GM11168 (cell line): ENCODE data around the gene FSTL3.

Experiments used
- in situ Hi-C: fragments of 300-500 bp; cut with MboI; formaldehyde crosslinking; loops from one replicate; pipeline ENCODE4 v1.12.0; 2022; ENCODE audit warnings: low sequenced_read_pairs; ENCODE audit not compliant: unreplicated experiment

The FSTL3 gene

GRCh38 chr19:708154-709143 is 32.3 kb downstream of the FSTL3 start, which contains the start of gene PALM:
Gene PALM, plus strand, starts transcription at chr19:708935. Its CDS starts 212 bp downstream, at chr19:709147.
- in situ Hi-C loops: no loop called here

DNA sequence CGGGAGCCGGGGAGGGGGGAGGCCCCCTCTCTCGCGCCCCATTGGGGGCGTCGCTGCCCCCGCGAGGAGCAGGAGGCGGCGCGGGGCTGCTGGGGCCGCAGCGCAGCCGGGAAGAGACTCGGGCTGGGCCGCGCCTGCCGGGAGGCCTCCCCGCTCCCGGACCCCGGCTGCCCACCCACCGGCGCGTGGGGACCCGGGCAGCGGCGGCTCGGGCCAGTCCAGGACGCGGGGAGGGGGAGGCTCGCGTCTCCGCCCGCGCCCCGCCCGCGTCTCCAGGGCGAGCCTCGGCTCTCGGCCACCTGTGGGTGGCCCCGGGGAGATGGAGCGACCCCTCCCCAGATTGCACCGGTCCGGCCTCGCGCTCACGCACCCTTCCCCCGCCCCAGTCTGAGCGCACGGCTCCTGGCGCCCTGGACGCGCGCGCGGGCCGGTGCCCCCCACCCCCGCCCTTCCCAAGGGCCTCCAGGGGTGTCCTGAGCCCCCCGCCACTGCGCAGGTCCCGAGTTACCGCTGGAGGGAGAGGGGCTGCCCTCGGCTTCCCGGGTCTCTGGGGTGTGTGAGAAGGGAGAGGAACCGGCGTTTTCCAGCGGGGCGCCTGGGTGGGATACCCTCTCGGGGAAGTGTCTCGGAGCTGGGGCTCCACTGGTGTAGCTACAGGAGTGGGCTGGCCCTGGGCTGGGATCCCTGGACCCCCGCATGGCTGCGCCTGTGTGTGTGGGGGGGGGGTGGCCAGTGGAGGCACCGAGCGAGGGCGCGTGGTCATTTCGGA is 33.2 kb downstream of the FSTL3 start:
- in situ Hi-C loops: no loop called here

- in situ Hi-C loops: no loop called here
Measured at GRCh38 chr19:709965-710571, 33.9 kb downstream of the FSTL3 start.

GRCh38 chr19:710767-711166 is 34.6 kb downstream of the FSTL3 start:
- in situ Hi-C loops: no loop called here

DNA sequence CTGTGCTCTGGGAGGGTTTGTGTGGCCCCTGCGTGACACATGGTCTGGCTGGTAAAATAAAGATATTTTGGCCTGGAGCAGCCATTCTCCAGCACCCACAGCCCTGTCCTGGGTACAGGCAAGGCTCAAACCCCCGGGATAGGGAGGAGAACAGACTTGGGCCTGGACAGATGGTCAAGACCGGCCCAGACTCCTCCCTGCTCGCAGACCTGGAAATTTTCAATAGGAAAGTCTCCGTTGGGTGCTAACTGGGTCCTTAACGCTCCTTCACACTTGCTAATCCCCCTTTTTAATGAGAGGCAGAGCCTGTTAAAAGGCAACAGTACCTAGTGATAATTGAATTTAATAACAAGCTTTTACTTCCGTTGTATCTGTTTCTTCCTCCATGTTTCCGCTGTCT is 35.1 kb downstream of the FSTL3 start:
- in situ Hi-C loops: no loop called here

- in situ Hi-C loops: no loop called here
Measured at GRCh38 chr19:715347-715746, 39.2 kb downstream of the FSTL3 start.

DNA sequence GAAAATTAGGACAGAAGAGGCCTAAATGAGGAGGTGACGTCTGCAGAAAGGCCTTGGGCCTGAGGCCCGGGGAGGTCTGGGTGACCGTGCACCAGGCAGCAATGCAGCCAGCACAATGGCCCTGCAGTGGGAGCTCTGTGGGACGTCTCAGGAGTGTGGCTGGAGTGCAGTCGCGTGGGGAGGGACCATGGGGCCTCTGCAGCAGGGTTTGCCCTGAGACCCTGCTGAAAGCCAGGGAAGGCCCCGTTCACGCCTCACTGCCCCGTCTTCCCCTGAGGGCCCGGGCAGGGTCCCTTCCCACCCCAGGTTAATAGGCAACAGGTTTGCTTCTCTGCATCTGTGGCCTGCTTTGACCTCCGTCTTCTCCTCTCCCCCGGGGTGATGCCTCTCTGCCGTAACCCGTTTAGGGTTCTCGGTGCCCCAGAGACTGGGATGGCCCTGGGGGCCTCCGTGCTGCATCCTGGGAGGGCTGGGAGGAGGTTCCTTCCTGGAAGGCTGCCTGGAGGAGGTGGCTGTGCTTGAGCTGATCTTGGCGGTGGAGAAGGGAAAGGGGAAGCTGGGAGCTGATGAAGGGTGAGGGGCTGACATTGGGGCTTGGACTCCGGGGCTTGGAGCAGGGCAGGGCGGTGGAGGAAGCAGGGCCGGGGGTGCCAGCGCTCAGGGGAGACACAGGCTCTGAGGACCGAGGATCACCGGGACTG is 42.2 kb downstream of the FSTL3 start:
- in situ Hi-C loops: no loop called here

- in situ Hi-C loops: no loop called here
Measured at GRCh38 chr19:718991-719512, 42.9 kb downstream of the FSTL3 start.

- in situ Hi-C loops: no loop called here
Measured at GRCh38 chr19:719636-720344, 43.6 kb downstream of the FSTL3 start.

DNA sequence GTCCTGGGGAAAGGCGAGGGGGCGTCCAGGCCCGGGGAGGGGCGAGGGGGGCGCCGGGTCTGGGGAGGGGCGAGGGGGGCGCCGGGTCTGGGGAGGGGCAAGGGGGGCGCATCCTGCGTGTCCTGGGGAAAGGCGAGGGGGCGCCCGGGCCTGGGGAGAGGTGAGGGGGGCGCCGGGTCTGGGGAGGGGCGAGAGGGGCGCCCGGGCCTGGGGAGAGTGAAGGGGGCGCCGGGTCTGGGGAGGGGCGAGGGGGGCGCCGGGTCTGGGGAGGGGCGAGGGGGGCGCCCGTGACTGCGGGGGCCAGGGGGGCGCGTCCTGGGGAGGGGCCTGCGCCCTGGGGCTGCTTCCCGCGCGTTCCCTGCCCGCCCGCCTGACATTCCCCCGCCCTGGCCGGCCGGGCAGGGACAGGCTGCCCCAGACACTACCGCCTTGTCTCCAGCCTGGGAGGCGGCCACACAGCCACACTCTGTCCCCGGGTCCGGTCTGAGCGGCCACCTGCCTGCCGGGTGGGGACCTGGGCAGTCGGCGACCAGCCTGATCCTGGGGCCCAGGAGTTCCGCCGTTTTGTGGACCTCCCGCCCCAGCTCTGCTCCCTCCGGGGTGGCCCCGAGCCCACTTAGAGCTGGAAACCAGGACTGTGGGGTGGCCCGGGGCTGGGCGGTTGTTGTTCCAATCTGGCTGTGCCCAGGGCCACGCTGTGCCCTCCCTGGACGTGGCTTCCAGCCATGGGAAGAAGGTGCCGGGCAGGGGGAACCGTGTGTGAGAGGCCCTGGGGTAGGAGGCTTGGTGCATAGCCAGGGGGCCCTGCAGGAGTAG is 44.4 kb downstream of the FSTL3 start:
- in situ Hi-C loops: no loop called here

GRCh38 chr19:722553-723101 is 46.4 kb downstream of the FSTL3 start:
- in situ Hi-C loops: no loop called here

DNA sequence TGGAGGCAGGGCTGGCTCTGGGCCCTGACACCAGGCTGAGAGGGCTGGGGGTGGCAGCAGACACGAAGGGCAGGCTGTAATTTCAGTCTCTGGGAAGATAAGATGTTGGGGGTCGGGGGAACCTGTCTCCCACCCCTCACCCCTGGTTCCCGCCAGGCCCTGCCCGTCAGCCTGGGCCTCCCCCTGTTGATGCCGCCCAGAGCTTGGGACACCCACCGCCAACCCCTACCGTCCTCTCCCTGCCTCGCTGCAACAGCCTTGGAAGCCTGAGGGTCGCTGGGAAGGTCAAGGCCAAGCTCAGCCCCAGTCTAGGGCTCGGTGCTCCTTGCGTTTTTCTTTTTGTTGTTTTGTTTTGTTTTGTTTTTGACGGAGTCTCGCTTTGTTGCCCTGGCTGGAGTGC is 47.1 kb downstream of the FSTL3 start:
- in situ Hi-C loops: no loop called here

DNA sequence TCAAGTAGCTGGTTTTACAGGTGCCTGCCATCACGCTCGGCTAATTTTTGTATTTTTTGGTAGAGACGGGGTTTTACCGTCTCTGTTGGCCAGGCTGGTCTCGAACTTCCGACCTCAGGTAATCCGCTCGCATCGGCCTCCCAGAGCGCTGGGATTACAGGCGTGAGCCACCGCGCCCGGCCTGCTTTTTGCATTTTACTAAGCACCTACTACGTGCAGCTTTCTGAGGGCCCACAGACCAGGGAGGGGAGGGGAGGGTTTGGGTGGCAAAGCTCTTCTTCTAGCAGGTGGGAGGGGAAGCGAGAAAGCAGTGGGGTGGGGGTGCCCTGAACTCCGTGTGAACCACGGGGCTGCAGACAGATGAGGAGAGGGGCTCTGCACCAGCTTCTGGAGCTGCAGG is 47.5 kb downstream of the FSTL3 start:
- in situ Hi-C loops: no loop called here

DNA sequence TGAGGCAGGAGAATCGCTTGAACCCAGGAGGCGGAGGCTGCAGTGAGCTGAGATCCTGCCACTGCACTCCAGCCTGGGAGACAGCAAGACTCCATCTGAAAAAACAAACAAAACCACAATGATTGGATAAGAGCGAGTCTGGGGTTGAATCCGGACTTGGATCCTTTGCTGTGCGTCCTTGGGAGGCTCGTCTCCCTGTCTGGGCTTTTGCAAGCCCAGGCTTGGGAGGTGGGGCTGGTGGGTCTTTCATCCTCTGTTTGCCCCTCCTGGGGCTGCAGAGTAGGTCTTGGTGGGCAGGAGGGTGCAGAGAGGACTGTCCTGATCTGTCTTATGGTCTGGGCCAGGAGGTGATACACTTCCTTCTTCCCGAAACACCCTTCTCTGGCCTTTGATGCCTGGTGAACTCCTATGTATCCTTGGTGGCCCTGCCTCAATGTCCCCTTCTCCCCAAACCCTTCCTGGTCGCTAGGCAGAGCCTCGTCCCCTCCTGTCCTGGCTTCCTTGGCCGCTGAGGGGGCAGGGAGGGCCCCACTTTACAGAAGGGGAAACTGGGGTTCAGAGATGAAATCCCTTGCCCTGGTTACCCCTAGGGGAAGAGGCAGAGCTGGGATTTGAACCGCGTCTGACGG is 49.4 kb downstream of the FSTL3 start:
- in situ Hi-C loops: loop anchor here (5.0 to 25.0 kb wide), 2 partner anchors 58 to 138 kb away; partner anchors contain the start of gene HCN2

- in situ Hi-C loops: loop anchor here (5.0 to 25.0 kb wide), 2 partner anchors 60 to 140 kb away; partner anchors contain the start of gene HCN2
Measured at GRCh38 chr19:726993-727956, 51.1 kb downstream of the FSTL3 start.

DNA sequence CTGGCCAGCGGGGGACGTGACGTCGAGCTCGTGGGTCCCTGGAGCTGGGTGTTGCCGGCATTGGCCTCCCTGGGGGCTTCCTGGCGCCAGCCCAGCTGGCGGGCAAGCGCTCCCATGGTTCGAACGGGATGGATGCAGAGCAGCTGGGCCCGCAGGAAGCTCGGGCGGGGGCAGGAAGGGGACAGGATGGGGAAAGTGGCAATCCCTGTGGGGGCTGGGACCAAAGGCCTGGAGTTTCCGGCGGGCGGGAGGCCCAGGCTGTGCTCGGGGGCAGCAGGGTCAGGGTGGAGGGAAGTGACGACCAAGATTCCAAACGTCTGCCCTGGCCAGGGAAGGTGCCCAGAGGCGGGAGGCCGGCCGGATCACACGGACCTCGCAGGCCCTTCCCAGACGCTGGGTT is 51.8 kb downstream of the FSTL3 start:
- in situ Hi-C loops: loop anchor here (5.0 to 25.0 kb wide), 2 partner anchors 61 to 141 kb away; partner anchors contain the start of gene HCN2
